Sigmoid colon (tissue), 7 donors: ENCODE data around the gene ADISSP. TPM values are rescaled to one million over a fixed set of nuclear protein-coding genes. Genes with fewer than 3 reads are reported as not detected.

Source experiments
- DNase-seq: peaks from one replicate; pipeline ENCODE4 v3.0.0-alpha.2; 2019
- H3K27ac ChIP-seq, 4 donors: fragments of 200-600 bp; sonication (generic); one replicate each; pipeline ENCODE4 v1.5.1; 2016 to 2019; ENCODE audit warnings: mild to moderate bottlenecking in 1 of 4
- H3K27me3 ChIP-seq, 3 donors: fragments of 200-600 bp; sonication (generic); one replicate each; pipeline ENCODE4 v1.5.1; 2019; ENCODE audit warnings: mild to moderate bottlenecking in 1 of 3
- H3K36me3 ChIP-seq, 4 donors: fragments of 200-600 bp; sonication (generic); one replicate each; pipeline ENCODE4 v1.5.1; 2016 to 2019
- H3K4me1 ChIP-seq, 4 donors: fragments of 200-600 bp; sonication (generic); one replicate each; pipeline ENCODE4 v1.5.1; 2017 to 2019
- H3K4me3 ChIP-seq, 4 donors: fragments of 200-600 bp; sonication (generic); one replicate each; pipeline ENCODE4 v1.5.1; 2017 to 2019; ENCODE audit warnings: mild to moderate bottlenecking in 2 of 4, moderate library complexity in 1 of 4
- H3K9me3 ChIP-seq, 4 donors: fragments of 200-600 bp in 3 of 4; sonication (generic) in 3 of 4; one replicate each; pipeline versions ENCODE4 v1.5.1 to v1.6.1; 2013 to 2019
- EP300 ChIP-seq, 4 donors: sonication (generic); formaldehyde crosslinking; IDR thresholded peaks; one replicate each; pipeline ENCODE4 v1.6.1; 2017; ENCODE audit warnings: antibody characterized with exemption in 4 of 4
- POLR2A ChIP-seq, 2 donors: fragments of 450-650 bp; IDR thresholded peaks; one replicate each; pipeline ENCODE4 v1.6.1; 2016; ENCODE audit warnings: antibody characterized with exemption in 2 of 2, mild to moderate bottlenecking in 2 of 2, moderate library complexity in 2 of 2
- POLR2AphosphoS5 ChIP-seq, 4 donors: sonication (generic); formaldehyde crosslinking; IDR thresholded peaks; one replicate each; pipeline ENCODE4 v1.6.1; 2017; ENCODE audit warnings: antibody characterized with exemption in 4 of 4
- WGBS, 2 donors: extraction: QIAGEN DNeasy Blood & Tissue Kit; methylation state at CpG; one replicate each; pipeline ENCODE4 v1.1.7; 2013; 5-methylcytosine and 5-hydroxymethylcytosine counted together
- intact Hi-C: fragments of 100-400 bp; cut with DNase I; formaldehyde crosslinking; loops from one replicate; pipeline ENCODE4 v1.15.1; 2023
- polyA plus RNA-seq, 3 donors: library from polyadenylated mRNA; stranded (reverse); fragments of 200-250 nt; gene quantifications; one replicate each; pipeline ENCODE4 v1.2.3, GENCODE V29; 2013
- total RNA-seq, 4 donors: library from RNA; depleted of rRNA; stranded (reverse); fragments of >200 nt; gene quantifications; one replicate each; pipeline ENCODE4 v1.1.0, GENCODE V29; 2016
- TF ChIP-seq, protein P1 (sequence below), 4 experiments: fragments of 450-650 bp in 3 of 4; fragments of 200-600 bp in 1 of 4; IDR thresholded peaks; one replicate each; pipeline ENCODE4 v1.5.1; 2016 to 2019; ENCODE audit warnings: antibody characterized with exemption in 4 of 4, mild to moderate bottlenecking in 3 of 4, moderate library complexity in 2 of 4
- donor health status: healthy with polysubstance abuse.
- donor health status: Bipolar disorder and iron deficiency.
- donor health status: healthy.

The ADISSP gene
- 100 to 1,000 TPM in 1 of 4 donors, 10 to 100 TPM in 3; 53.2 to 116 (median 69.6) TPM for total RNA-seq
- 10 to 100 TPM; 15.7 to 38.1 (median 18.0) TPM for polyA plus RNA-seq

DNA sequence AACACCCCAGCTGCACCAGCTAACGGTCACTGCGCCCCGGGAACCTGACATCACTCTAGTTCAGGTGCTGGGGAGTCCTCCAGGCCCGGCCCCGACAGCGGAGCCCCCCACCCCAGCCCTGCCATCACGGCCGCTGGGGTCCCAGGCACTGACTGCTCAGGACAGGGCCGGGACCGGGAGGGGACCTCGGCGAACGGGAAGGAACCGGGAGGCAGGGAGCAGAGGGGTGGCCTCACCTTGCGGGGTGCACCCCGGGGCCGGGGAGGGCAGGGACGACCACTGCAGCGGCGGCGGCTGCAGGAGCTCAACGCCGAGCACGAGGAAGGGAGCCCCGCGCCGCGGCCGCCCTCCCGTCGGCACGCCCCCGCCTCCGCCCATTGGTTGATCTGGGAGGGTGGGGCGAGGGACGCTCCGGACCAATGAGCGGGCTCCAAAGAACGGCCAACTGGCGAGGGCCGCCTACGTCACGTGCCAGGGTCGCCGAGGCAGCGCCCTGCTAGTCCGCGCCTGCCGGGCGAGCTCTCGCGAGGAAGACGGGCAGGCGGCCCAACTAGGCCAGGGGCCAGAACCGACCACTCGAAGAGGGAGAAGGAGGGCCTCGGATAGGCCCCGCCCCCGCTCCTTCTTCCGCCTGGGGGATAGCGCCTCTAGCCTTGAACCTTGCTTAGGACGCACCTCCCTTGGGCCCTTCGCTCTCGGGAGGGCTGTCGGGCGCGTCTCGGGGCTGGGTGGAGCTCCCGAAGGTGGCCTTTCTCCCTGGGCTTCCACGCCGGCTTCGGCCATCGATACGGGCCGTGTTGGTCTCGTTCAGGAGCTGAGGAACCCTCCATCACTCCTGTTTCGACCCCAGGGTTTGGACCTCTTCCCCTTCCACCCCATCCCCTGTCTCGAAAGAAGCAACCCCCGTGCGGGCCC is at the start of gene ADISSP:
ADISSP (minus strand) TSS at position 327 of the 915 bp plus-strand sequence. CDS start 7,653 bp downstream, outside the sequence.
- no peaks in the 10 kb centered on the region for H3K27me3 ChIP-seq
- TF ChIP-seq POLR2AphosphoS5 (IDR thresholded peaks at IDR 0.05) (peak; percentile 67 to 88 (median 86)), POLR2A (IDR thresholded peaks at IDR 0.05) (peak; percentile 12 to 51), EP300 (IDR thresholded peaks at IDR 0.05) (no peak)
- H3K27ac ChIP-seq: peak within 1 kb of the TSS; percentile 91 to 96 (median 92)
- H3K4me1 ChIP-seq: peaks cover 0 to 58% (median 52%) of the 10 kb centered on the region in 4 donors
- DNase-seq: peak; percentile 100
- peak within 1 kb of the TSS; percentile 78 to 92 (median 88) for H3K4me3 ChIP-seq
- no peaks in the 10 kb centered on the region for H3K9me3 ChIP-seq
- intact Hi-C loops: loop anchor here (5.0 kb wide), 1 partner anchor 90 kb away; no protein-coding TSS in a partner anchor
- WGBS, 2 donors: 0 to 1% methylated on average over 80 of the region's 80 CpGs
- H3K36me3 ChIP-seq: no peaks in the 10 kb centered on the region

DNA sequence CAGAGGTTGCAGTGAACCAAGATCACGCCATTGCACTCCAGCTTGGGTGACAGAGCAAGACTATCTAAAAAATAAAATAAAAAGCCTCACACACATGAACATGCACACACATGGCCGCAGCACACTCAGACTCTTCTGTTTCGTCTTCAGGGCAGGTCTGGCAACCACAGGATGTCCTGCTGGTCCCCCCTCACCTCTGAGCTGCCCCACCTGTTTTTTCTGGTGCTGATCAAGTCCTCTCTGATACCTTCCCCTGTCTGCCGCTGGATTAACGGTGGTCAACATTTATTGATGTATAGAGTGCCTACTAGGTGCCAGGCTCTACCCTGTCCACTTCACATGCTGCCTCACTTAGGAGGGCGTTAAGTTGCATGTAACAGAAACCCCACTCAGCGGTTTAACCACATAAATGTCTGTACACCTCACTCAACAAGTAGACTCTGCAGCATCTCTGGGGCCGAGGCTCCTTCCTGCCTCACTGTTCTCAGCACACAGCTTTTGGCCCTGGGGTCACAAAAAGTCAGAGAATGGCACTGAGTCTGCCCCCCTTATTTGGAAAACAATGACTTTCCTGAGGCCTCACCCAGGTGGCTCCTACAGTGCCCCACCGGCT is 48.3 kb upstream of the ADISSP start:
- intact Hi-C loops: no loop called here
- peak; percentile 50 for DNase-seq
- no peak for TF ChIP-seq EP300 (IDR thresholded peaks at IDR 0.05)
- no peak for TF ChIP-seq POLR2AphosphoS5 (IDR thresholded peaks at IDR 0.05)
- TF ChIP-seq, protein P1, sequence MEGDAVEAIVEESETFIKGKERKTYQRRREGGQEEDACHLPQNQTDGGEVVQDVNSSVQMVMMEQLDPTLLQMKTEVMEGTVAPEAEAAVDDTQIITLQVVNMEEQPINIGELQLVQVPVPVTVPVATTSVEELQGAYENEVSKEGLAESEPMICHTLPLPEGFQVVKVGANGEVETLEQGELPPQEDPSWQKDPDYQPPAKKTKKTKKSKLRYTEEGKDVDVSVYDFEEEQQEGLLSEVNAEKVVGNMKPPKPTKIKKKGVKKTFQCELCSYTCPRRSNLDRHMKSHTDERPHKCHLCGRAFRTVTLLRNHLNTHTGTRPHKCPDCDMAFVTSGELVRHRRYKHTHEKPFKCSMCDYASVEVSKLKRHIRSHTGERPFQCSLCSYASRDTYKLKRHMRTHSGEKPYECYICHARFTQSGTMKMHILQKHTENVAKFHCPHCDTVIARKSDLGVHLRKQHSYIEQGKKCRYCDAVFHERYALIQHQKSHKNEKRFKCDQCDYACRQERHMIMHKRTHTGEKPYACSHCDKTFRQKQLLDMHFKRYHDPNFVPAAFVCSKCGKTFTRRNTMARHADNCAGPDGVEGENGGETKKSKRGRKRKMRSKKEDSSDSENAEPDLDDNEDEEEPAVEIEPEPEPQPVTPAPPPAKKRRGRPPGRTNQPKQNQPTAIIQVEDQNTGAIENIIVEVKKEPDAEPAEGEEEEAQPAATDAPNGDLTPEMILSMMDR (IDR thresholded peaks at IDR 0.05): no peak
- no peak for TF ChIP-seq POLR2A (IDR thresholded peaks at IDR 0.05)
- Histone ChIP-seq H3K4me3 (no peak overlapping the region), H3K27ac (no peak overlapping the region), H3K36me3 (no peaks in the 10 kb centered on the region), H3K9me3 (no peaks in the 10 kb centered on the region), H3K4me1 (peaks cover 0 to 42% (median 40%) of the 10 kb centered on the region in 4 donors), H3K27me3 (no peaks in the 10 kb centered on the region)
- WGBS, 2 donors: 69 to 83% methylated on average over 9 of the region's 9 CpGs

DNA sequence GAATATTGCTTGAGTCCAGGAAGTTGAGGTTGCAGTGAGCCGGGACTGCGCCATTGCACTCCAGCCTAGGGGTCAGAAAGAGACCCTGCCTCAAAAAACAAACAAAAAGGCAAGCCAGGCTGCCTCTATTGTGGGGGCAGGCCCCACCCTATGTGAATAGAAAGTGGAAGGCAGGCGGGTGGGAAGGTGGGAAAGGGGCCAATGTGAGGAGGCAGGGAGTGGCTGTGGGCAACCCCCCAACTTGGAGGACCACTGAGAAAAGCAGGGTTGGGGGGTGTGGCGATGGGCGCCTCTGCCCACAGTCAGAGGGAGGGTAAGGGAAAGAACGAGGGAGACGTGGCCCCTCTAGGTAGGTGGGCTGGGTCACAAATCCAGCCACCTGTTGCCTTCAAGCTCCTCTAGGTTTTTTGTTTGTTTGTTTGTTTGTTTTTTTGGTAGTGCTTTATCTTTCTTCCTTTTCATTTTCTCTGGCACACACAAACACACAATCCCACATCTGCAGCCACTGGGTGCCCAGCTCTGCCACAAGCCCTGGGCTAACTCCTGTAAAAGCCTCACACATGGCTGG is 47.5 kb upstream of the ADISSP start:
- no peak for TF ChIP-seq POLR2AphosphoS5 (IDR thresholded peaks at IDR 0.05)
- TF ChIP-seq, protein P1 (IDR thresholded peaks at IDR 0.05): no peak
- TF ChIP-seq EP300 (IDR thresholded peaks at IDR 0.05): no peak
- TF ChIP-seq POLR2A (IDR thresholded peaks at IDR 0.05): no peak
- 74 to 82% methylated on average over 7 of the region's 7 CpGs for WGBS, 2 donors
- H3K9me3 ChIP-seq: no peaks in the 10 kb centered on the region
- DNase-seq: peak; percentile 64
- no peaks in the 10 kb centered on the region for H3K36me3 ChIP-seq
- intact Hi-C loops: no loop called here
- no peak overlapping the region for H3K27ac ChIP-seq
- no peaks in the 10 kb centered on the region for H3K27me3 ChIP-seq
- no peak overlapping the region for H3K4me3 ChIP-seq
- peaks cover 0 to 48% (median 46%) of the 10 kb centered on the region in 4 donors for H3K4me1 ChIP-seq

DNA sequence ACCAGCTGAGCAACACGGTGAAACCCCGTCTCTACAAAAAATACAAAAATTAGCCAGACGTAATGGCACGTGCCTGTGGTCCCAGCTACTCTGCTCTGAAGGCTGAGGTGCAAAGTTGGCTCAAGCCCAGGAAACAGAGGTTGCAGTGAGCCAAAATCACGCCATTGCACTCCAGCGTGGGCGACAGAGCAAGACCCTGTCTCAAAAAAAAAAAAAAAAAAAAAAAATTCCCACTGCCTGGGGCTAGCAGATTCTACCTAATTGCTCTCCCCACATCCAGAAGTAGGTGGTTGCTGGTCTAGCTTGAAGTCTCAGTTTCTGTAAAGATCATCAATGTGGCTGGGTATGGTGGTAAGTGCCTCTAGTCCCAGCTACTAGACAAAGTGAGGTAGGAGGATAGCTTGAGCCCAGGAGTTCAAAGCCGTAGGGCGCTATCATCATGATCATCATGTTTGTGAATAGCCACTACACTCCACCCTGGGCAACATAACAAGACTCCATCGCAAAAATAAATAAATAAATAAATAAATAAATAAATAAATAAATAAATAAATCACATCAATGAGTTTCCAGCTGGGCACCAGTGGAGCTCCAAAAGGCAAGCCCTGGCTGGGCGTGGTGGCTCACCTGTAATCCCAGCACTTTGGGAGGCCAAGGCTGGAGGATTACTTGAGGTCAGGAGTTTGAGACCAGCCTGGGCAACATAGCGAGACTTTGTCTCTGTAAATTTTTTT is 46.5 kb upstream of the ADISSP start:
- peak overlapping the region; percentile 86 to 93 (median 91) for H3K27ac ChIP-seq
- DNase-seq: peak; percentile 65
- WGBS, 2 donors: 55 to 73% methylated on average over 12 of the region's 12 CpGs
- H3K4me3 ChIP-seq: no peak overlapping the region
- H3K27me3 ChIP-seq: no peaks in the 10 kb centered on the region
- TF ChIP-seq EP300 (IDR thresholded peaks at IDR 0.05): no peak
- TF ChIP-seq POLR2A (IDR thresholded peaks at IDR 0.05): no peak
- TF ChIP-seq, protein P1 (IDR thresholded peaks at IDR 0.05): no peak
- no peak for TF ChIP-seq POLR2AphosphoS5 (IDR thresholded peaks at IDR 0.05)
- intact Hi-C loops: no loop called here
- H3K36me3 ChIP-seq: no peaks in the 10 kb centered on the region
- no peaks in the 10 kb centered on the region for H3K9me3 ChIP-seq
- H3K4me1 ChIP-seq: peaks cover 0 to 48% (median 43%) of the 10 kb centered on the region in 4 donors
